ENCODE results near the gene GP9. TPM values are rescaled to one million over a fixed set of nuclear protein-coding genes. Genes with fewer than 3 reads are reported as not detected.

The GP9 gene
- total RNA-seq, 1 donor from 2014 or later: not detected

GRCh38 chr3:129033151-129033550, 27.4 kb upstream of the GP9 start:
- Histone ChIP-seq H3K4me3 (no peak overlapping the region), H3K36me3 (no peaks in the 10 kb centered on the region), H3K4me1 (no peaks in the 10 kb centered on the region), H3K27ac (no peak overlapping the region), H3K27me3 (no peaks in the 10 kb centered on the region), H3K9me3 (no peaks in the 10 kb centered on the region)
- no peak for TF ChIP-seq POLR2A (IDR thresholded peaks at IDR 0.05)
- no peak for TF ChIP-seq CTCF (IDR thresholded peaks at IDR 0.05)
- TF ChIP-seq POLR2AphosphoS5 (IDR thresholded peaks at IDR 0.05; ENCODE audit: insufficient read depth in 1 of 2, low read depth in 1 of 2): no peak
- DNase-seq (ENCODE audit: extremely low spot score in 2 of 2): no peak
- intact Hi-C loops (cut with DNase I): no loop called here

DNA sequence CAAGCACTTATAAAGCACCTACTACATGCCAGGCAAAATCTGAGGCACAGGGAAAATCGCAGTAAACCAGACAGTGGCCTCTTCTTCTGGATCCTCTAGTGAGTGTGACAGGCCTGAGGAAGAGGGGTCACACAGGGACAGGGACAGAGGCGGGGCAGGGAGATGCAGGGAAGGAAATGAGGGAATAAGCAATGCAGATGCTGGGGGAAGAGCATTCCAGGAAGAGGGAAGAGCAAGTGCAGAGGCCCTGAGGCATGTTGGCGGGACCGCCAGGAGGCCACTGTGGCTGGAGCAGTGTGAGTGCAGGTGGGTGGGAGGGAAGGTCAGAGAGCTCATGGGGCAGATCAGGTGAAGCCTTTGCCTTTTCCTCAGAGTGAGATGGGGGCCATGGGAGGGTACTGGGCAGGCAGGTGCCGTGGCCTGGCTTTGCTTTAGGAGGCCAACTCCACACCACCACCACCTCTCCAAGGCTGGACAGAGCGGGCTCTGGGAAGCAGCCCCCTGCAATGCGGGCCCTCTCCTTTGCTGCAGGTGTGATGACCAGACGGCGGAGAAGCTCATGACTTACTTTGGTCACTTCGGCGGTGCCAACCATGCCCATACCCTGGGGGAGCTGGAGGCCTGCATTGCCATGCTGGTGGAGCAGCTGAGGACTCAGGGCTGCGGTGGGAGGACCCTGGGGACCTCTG, 26.8 kb upstream of the GP9 start:
- Histone ChIP-seq H3K9me3 (no peaks in the 10 kb centered on the region), H3K4me1 (no peaks in the 10 kb centered on the region), H3K27me3 (no peaks in the 10 kb centered on the region), H3K36me3 (no peaks in the 10 kb centered on the region), H3K27ac (no peak overlapping the region), H3K4me3 (no peak overlapping the region)
- intact Hi-C loops (cut with DNase I): no loop called here
- no peak for TF ChIP-seq POLR2AphosphoS5 (IDR thresholded peaks at IDR 0.05; ENCODE audit: insufficient read depth in 1 of 2, low read depth in 1 of 2)
- TF ChIP-seq POLR2A (IDR thresholded peaks at IDR 0.05): no peak
- DNase-seq (ENCODE audit: extremely low spot score in 2 of 2): no peak

DNA sequence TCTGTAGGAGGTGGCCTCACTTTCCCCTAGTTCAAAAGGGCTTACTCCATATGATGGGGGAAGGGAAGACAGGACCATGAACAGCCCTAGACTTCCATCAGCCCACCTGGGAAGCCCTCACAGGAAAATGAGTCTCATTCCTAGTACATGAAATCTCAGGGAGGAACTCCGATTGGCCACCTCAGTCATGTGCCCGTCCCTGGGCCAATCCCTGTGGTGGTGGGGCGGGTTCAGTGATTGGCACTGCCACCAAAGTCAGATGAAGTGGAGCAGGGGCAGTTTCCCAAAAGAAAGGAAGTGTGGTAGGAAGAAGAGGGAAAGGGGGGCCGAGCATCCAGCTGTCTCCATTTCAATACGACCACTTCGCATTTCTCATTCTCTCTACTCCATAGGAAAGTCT, 25.9 kb upstream of the GP9 start:
- DNase-seq (ENCODE audit: extremely low spot score in 2 of 2): no peak
- Histone ChIP-seq H3K4me1 (no peaks in the 10 kb centered on the region), H3K9me3 (no peaks in the 10 kb centered on the region), H3K4me3 (no peak overlapping the region), H3K27me3 (no peaks in the 10 kb centered on the region), H3K27ac (no peak overlapping the region), H3K36me3 (no peaks in the 10 kb centered on the region)
- intact Hi-C loops (cut with DNase I): no loop called here
- TF ChIP-seq CTCF (IDR thresholded peaks at IDR 0.05) (no peak), POLR2AphosphoS5 (IDR thresholded peaks at IDR 0.05; ENCODE audit: insufficient read depth in 1 of 2, low read depth in 1 of 2) (no peak), POLR2A (IDR thresholded peaks at IDR 0.05) (no peak)

- Histone ChIP-seq H3K4me1 (no peaks in the 10 kb centered on the region), H3K27ac (no peak overlapping the region), H3K27me3 (no peaks in the 10 kb centered on the region), H3K4me3 (no peak overlapping the region), H3K9me3 (no peaks in the 10 kb centered on the region), H3K36me3 (no peaks in the 10 kb centered on the region)
- intact Hi-C loops (cut with DNase I): no loop called here
- TF ChIP-seq POLR2AphosphoS5 (IDR thresholded peaks at IDR 0.05; ENCODE audit: insufficient read depth in 1 of 2, low read depth in 1 of 2): no peak
- no peak for TF ChIP-seq POLR2A (IDR thresholded peaks at IDR 0.05)
- DNase-seq (ENCODE audit: extremely low spot score in 2 of 2): no peak
Measured at GRCh38 chr3:129035360-129036221, 25.0 kb upstream of the GP9 start.

- Histone ChIP-seq H3K4me1 (no peaks in the 10 kb centered on the region), H3K36me3 (no peaks in the 10 kb centered on the region), H3K4me3 (no peak overlapping the region), H3K9me3 (no peaks in the 10 kb centered on the region), H3K27ac (no peak overlapping the region), H3K27me3 (no peaks in the 10 kb centered on the region)
- TF ChIP-seq POLR2AphosphoS5 (IDR thresholded peaks at IDR 0.05; ENCODE audit: insufficient read depth in 1 of 2, low read depth in 1 of 2): no peak
- intact Hi-C loops (cut with DNase I): no loop called here
- DNase-seq (ENCODE audit: extremely low spot score in 2 of 2): no peak
Measured at GRCh38 chr3:129036222-129037092, 24.1 kb upstream of the GP9 start.

GRCh38 chr3:129037093-129037419, 23.5 kb upstream of the GP9 start:
- Histone ChIP-seq H3K4me3 (no peak overlapping the region), H3K27ac (no peak overlapping the region), H3K9me3 (no peaks in the 10 kb centered on the region), H3K4me1 (no peaks in the 10 kb centered on the region), H3K27me3 (no peaks in the 10 kb centered on the region), H3K36me3 (no peaks in the 10 kb centered on the region)
- intact Hi-C loops (cut with DNase I): no loop called here
- TF ChIP-seq CTCF (IDR thresholded peaks at IDR 0.05): no peak
- TF ChIP-seq POLR2A (IDR thresholded peaks at IDR 0.05): no peak
- TF ChIP-seq POLR2AphosphoS5 (IDR thresholded peaks at IDR 0.05; ENCODE audit: insufficient read depth in 1 of 2, low read depth in 1 of 2): no peak
- no peak for DNase-seq (ENCODE audit: extremely low spot score in 2 of 2)

Data from vagina (tissue), 2 donors.